ENCODE results near the gene STXBP1. TPM values are rescaled to one million over a fixed set of nuclear protein-coding genes. Genes with fewer than 3 reads are reported as not detected.

STXBP1 gene
- total and polyA plus RNA-seq, 2 of the 13 experiments (the other 11 are each of a cell fraction or from before 2014, with no cell fraction given): 2.9 TPM

DNA sequence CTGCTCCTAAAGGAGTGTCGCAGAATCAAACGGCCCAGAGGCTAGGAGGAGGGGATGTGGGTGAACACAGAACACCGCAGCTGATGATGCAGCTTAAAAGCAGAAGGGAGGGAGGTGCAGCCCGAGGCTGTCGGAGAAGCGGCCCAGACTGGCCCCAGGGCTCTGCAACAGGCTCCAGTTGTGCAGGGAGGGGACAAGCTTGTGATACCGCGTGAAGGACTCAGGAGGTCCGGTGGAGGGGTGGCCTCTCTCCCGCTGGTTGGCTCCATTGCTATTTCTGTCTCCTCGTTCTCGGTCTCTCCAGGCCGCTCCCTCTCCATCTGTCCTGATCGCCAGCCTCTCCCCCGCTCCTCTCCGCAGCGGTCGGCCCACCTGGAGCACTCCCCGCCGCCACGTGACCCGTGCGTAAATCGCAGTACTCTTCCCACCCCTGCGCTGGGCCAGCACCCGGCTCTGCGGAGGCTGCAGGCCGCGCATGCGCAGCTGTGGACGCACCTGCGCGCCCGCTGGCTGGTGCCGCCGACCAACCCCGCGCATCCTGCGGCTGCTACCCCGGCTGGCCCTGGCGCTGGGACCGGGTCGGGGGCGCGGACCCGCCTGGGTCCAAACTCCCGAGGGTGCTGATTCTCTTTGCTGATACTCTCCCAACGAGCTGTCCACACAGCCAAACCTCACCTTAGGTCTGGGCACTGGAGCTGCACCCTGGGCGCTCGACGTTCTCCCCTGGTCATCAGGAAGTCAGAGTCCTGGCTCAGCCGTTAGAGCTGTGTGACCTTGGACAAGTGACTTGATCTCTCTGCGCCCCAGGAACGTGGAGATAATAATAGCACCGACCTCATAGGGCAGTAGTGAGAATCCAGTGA, 3.7 kb upstream of the STXBP1 start (continued):
- TF ChIP-seq TBX3 (IDR thresholded peaks at IDR 0.05; ENCODE audit: borderline replicate concordance) (no peak), PRMT3 (CRISPR knock-in tag; IDR thresholded peaks at IDR 0.05; ENCODE audit: borderline replicate concordance, low read depth) (no peak), TCF7 (IDR thresholded peaks at IDR 0.05; ENCODE audit: low read depth) (no peak), ZNF44 (CRISPR knock-in tag; IDR thresholded peaks at IDR 0.05) (no peak), ZFP1 (CRISPR knock-in tag; IDR thresholded peaks at IDR 0.05) (no peak), ZNF124 (CRISPR knock-in tag; IDR thresholded peaks at IDR 0.05) (no peak), NBN (conservative IDR thresholded peaks at IDR 0.05) (no peak), MTF1 (CRISPR knock-in tag; IDR thresholded peaks at IDR 0.05) (no peak), NPAS2 (CRISPR knock-in tag; IDR thresholded peaks at IDR 0.05; ENCODE audit: borderline replicate concordance) (no peak), NCOA2 (CRISPR knock-in tag; IDR thresholded peaks at IDR 0.05) (peak; percentile 20; the same call in 1 of the 2 replicates), IRF2 (CRISPR knock-in tag; IDR thresholded peaks at IDR 0.05) (no peak), KLF15 (CRISPR knock-in tag; IDR thresholded peaks at IDR 0.05; ENCODE audit: borderline replicate concordance) (no peak), ZFP82 (CRISPR knock-in tag; IDR thresholded peaks at IDR 0.05; ENCODE audit: borderline replicate concordance) (no peak)
- TF ChIP-seq, protein P1, sequence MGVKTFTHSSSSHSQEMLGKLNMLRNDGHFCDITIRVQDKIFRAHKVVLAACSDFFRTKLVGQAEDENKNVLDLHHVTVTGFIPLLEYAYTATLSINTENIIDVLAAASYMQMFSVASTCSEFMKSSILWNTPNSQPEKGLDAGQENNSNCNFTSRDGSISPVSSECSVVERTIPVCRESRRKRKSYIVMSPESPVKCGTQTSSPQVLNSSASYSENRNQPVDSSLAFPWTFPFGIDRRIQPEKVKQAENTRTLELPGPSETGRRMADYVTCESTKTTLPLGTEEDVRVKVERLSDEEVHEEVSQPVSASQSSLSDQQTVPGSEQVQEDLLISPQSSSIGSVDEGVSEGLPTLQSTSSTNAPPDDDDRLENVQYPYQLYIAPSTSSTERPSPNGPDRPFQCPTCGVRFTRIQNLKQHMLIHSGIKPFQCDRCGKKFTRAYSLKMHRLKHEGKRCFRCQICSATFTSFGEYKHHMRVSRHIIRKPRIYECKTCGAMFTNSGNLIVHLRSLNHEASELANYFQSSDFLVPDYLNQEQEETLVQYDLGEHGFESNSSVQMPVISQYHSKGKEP (CRISPR knock-in tag; IDR thresholded peaks at IDR 0.05): 0 out of 2 replicates have a peak, but pooled peaks have one; percentile 68
- TF ChIP-seq, protein P2, sequence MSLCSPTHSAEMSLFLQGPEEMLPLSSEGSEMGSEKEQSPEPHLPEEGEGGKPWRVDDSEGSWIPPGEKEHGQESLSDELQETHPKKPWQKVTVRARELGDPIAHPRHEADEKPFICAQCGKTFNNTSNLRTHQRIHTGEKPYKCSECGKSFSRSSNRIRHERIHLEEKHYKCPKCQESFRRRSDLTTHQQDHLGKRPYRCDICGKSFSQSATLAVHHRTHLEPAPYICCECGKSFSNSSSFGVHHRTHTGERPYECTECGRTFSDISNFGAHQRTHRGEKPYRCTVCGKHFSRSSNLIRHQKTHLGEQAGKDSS (CRISPR knock-in tag; IDR thresholded peaks at IDR 0.05; ENCODE audit: borderline replicate concordance, low read depth): peak; percentile 84; the same call in 1 of the 2 replicates
- TF ChIP-seq, protein P3, sequence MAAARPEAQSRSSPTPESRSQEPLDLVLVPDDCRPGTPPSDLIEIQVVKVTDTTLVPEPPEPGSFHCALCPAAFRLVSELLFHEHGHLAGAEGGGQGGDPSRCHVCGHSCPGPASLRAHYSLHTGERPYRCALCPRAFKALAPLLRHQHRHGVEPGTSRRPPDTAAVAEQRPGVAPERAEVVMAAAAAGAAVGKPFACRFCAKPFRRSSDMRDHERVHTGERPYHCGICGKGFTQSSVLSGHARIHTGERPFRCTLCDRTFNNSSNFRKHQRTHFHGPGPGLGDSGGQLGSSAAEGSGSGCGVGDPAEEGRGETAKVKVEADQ (CRISPR knock-in tag; IDR thresholded peaks at IDR 0.05; ENCODE audit: borderline replicate concordance): no peak
- TF ChIP-seq, protein P4, sequence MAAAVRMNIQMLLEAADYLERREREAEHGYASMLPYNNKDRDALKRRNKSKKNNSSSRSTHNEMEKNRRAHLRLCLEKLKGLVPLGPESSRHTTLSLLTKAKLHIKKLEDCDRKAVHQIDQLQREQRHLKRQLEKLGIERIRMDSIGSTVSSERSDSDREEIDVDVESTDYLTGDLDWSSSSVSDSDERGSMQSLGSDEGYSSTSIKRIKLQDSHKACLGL (CRISPR knock-in tag; IDR thresholded peaks at IDR 0.05): peak; percentile 93; the same call in 1 of the 2 replicates
- TF ChIP-seq, protein P5, sequence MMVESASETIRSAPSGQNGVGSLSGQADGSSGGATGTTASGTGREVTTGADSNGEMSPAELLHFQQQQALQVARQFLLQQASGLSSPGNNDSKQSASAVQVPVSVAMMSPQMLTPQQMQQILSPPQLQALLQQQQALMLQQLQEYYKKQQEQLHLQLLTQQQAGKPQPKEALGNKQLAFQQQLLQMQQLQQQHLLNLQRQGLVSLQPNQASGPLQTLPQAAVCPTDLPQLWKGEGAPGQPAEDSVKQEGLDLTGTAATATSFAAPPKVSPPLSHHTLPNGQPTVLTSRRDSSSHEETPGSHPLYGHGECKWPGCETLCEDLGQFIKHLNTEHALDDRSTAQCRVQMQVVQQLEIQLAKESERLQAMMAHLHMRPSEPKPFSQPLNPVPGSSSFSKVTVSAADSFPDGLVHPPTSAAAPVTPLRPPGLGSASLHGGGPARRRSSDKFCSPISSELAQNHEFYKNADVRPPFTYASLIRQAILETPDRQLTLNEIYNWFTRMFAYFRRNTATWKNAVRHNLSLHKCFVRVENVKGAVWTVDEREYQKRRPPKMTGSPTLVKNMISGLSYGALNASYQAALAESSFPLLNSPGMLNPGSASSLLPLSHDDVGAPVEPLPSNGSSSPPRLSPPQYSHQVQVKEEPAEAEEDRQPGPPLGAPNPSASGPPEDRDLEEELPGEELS (CRISPR knock-in tag; IDR thresholded peaks at IDR 0.05): no peak
- TF ChIP-seq, protein P6, sequence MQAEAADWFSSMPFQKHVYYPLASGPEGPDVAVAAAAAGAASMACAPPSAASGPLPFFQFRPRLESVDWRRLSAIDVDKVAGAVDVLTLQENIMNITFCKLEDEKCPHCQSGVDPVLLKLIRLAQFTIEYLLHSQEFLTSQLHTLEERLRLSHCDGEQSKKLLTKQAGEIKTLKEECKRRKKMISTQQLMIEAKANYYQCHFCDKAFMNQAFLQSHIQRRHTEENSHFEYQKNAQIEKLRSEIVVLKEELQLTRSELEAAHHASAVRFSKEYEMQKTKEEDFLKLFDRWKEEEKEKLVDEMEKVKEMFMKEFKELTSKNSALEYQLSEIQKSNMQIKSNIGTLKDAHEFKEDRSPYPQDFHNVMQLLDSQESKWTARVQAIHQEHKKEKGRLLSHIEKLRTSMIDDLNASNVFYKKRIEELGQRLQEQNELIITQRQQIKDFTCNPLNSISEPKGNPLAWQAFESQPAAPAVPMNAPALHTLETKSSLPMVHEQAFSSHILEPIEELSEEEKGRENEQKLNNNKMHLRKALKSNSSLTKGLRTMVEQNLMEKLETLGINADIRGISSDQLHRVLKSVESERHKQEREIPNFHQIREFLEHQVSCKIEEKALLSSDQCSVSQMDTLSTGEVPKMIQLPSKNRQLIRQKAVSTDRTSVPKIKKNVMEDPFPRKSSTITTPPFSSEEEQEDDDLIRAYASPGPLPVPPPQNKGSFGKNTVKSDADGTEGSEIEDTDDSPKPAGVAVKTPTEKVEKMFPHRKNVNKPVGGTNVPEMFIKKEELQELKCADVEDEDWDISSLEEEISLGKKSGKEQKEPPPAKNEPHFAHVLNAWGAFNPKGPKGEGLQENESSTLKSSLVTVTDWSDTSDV (CRISPR knock-in tag; IDR thresholded peaks at IDR 0.05): peak; percentile 86; the same call in 1 of the 2 replicates

All from HepG2 (cell line).